GM10248 (cell line): ENCODE results near the gene SQOR.
"Not testable (repeated sequence)": the region's sequence is repeated elsewhere in the genome, so short reads cannot be mapped to it uniquely, and the experiment has no call there.

Experiments
- CTCF ChIA-PET: fragments of 300-600 bp; sonication (Branson Sonifier 250); formaldehyde crosslinking; extraction: SDS; loops from one replicate; lab custom pipeline; 2021; ENCODE audit warnings: antibody characterized with exemption; lab: Yijun Ruan, JAX
- POLR2A ChIA-PET: fragments of 350-650 bp; sonication (Branson Sonifier 250); formaldehyde crosslinking; extraction: SDS; loops from one replicate; lab custom pipeline; 2020; ENCODE audit warnings: antibody characterized with exemption; lab: Yijun Ruan, JAX
- DNase-seq: peaks from one replicate; pipeline ENCODE4 v3.0.0; 2012; ENCODE audit errors: extremely low spot score
- CTCF ChIP-seq: IDR thresholded peaks from 2 replicates; pipeline ENCODE4 v1.5.1; 2012; ENCODE audit warnings: mild to moderate bottlenecking, low read depth; ENCODE audit errors: extremely low read depth, missing control alignments, control extremely low read depth

Gene SQOR

GRCh38 chr15:45645026-45645980 is 10.5 kb downstream of the SQOR start:
- TF ChIP-seq CTCF: no peak
- DNase-seq: no peak
- CTCF ChIA-PET: interaction anchor here (1.2 to 8.3 kb wide), 4 partner anchors 11 to 214 kb away, joined by 3 to 33 read pairs (median 7); partner anchors contain the start of gene SQOR
- POLR2A ChIA-PET: no interaction called here

- ChIA-PET CTCF (interaction anchor here (8.3 kb wide), 1 partner anchor 14 kb away, joined by 33 read pairs; no protein-coding TSS in a partner anchor), POLR2A (no interaction called here)
- no peak for TF ChIP-seq CTCF
- no peak for DNase-seq
Observed at GRCh38 chr15:45646220-45646619, 11.4 kb downstream of the SQOR start.

- TF ChIP-seq CTCF: no peak
- no peak for DNase-seq
- CTCF ChIA-PET: interaction anchor here (1.4 to 8.3 kb wide), 2 partner anchors 10 to 12 kb away, joined by 5 to 33 read pairs; no protein-coding TSS in a partner anchor
- POLR2A ChIA-PET: no interaction called here
Observed at GRCh38 chr15:45647828-45648227, 13.0 kb downstream of the SQOR start.

- CTCF ChIA-PET: interaction anchor here (0.9 to 8.3 kb wide), 2 partner anchors 11 to 15 kb away, joined by 3 to 33 read pairs; no protein-coding TSS in a partner anchor
- no peak for TF ChIP-seq CTCF
- POLR2A ChIA-PET: no interaction called here
- DNase-seq: no peak
Observed at GRCh38 chr15:45648521-45649200, 13.8 kb downstream of the SQOR start.

GRCh38 chr15:45650007-45650406 is 15.2 kb downstream of the SQOR start:
- POLR2A ChIA-PET: not testable (repeated sequence)

GRCh38 chr15:45650889-45651525 is 16.2 kb downstream of the SQOR start:
- DNase-seq: no peak
- POLR2A ChIA-PET: no interaction called here
- CTCF ChIA-PET: interaction anchor here (1.0 kb wide), 1 partner anchor 54 kb away, joined by 3 read pairs; no protein-coding TSS in a partner anchor

More at GRCh38 chr15:45650007-45650406, 15.2 kb downstream of the SQOR start:
- not testable (repeated sequence) for DNase-seq
- CTCF ChIA-PET: interaction anchor here (8.3 kb wide), 1 partner anchor 10 kb away, joined by 33 read pairs; no protein-coding TSS in a partner anchor

More at GRCh38 chr15:45650889-45651525, 16.2 kb downstream of the SQOR start:
- TF ChIP-seq CTCF: no peak
